CD4-positive, alpha-beta T cell (primary cell): Measurements from ENCODE around the gene PTCRA. TPM values are rescaled to one million over a fixed set of nuclear protein-coding genes. Genes with fewer than 3 reads are reported as not detected.
A peak's percentile ranks its signal among the peaks of the same experiment; 100 is the strongest.

Experiments
- ATAC-seq: fragments of 200-7000 bp; cut with Tn5 transposase; one replicate; pipeline ENCODE4 v1.10.0; 2022; ENCODE audit warnings: mild to moderate bottlenecking; ENCODE audit not compliant: poor library complexity
- CTCF ChIA-PET: fragments of 350-600 bp; sonication (Branson Sonifier 250); formaldehyde crosslinking; loops from one replicate; lab custom pipeline; 2021; ENCODE audit warnings: antibody characterized with exemption, inconsistent platforms; lab: Charles Lee
- POLR2A ChIA-PET: fragments of 350-600 bp; sonication (Branson Sonifier 250); formaldehyde crosslinking; loops from one replicate; lab custom pipeline; 2021; ENCODE audit warnings: antibody characterized with exemption, inconsistent platforms; lab: Charles Lee
- DNase-seq, 14 experiments: peaks; one replicate each; pipeline ENCODE4 v3.0.0-alpha.2; 2013 to 2020; ENCODE audit warnings: mixed read lengths in 2 of 14
- H3K27ac ChIP-seq, 2 donors: one replicate each; pipeline versions ENCODE4 v1.5.1 to v1.7.0; 2013; ENCODE audit warnings: low read length in 2 of 2, low read depth in 1 of 2, mild to moderate bottlenecking in 1 of 2
- H3K27me3 ChIP-seq, 2 experiments: 1 replicate in 1 of 2; 2 replicates in 1 of 2; pipeline versions ENCODE4 v1.6.1 to v1.7.0; 2013; ENCODE audit warnings: low read length in 2 of 2, control low read depth in 1 of 2, mild to moderate bottlenecking in 1 of 2, moderate library complexity in 1 of 2; ENCODE audit not compliant: insufficient read depth in 2 of 2, control insufficient read depth in 1 of 2
- H3K36me3 ChIP-seq: one replicate; pipeline ENCODE4 v1.6.1; 2013; ENCODE audit warnings: low read length, control low read depth; ENCODE audit not compliant: insufficient read depth
- H3K4me1 ChIP-seq: one replicate; pipeline ENCODE4 v1.6.1; 2013; ENCODE audit warnings: low read length, control low read depth; ENCODE audit not compliant: insufficient read depth
- H3K4me3 ChIP-seq: one replicate; pipeline ENCODE4 v1.5.1; 2013; ENCODE audit warnings: mild to moderate bottlenecking, low read length, moderate library complexity
- H3K9me3 ChIP-seq, 2 experiments: 1 replicate in 1 of 2; 2 replicates in 1 of 2; pipeline versions ENCODE4 v1.6.1 to v1.7.0; 2013; ENCODE audit warnings: low read length in 2 of 2, mild to moderate bottlenecking in 2 of 2, control low read depth in 1 of 2, moderate library complexity in 1 of 2; ENCODE audit not compliant: control insufficient read depth in 1 of 2, insufficient read depth in 1 of 2
- H3K27ac Mint-ChIP-seq: one replicate; pipeline ENCODE4 v1.8.0; 2020; ENCODE audit warnings: mixed read lengths
- H3K27me3 Mint-ChIP-seq: one replicate; pipeline ENCODE4 v1.8.0; 2021; ENCODE audit warnings: mixed read lengths
- H3K36me3 Mint-ChIP-seq: one replicate; pipeline ENCODE4 v1.8.0; 2021; ENCODE audit warnings: low read depth, mixed read lengths
- H3K4me1 Mint-ChIP-seq: one replicate; pipeline ENCODE4 v1.8.0; 2021; ENCODE audit warnings: low read depth, mixed read lengths
- H3K4me3 Mint-ChIP-seq: one replicate; pipeline ENCODE4 v1.8.0; 2020; ENCODE audit warnings: mild to moderate bottlenecking, mixed read lengths
- H3K9me3 Mint-ChIP-seq: one replicate; pipeline ENCODE4 v1.8.0; 2020; ENCODE audit warnings: mixed read lengths
- intact Hi-C, 2 experiments: fragments of 100-400 bp; cut with DNase I in 1 of 2; cut with micrococcal nuclease in 1 of 2; formaldehyde crosslinking; loops; one replicate each; pipeline versions ENCODE4 v1.15.1 to v1.9.0; 2023 to 2025; cut with DNase I, micrococcal nuclease
- total RNA-seq, 174 experiments: library from RNA in 2 of 174; stranded (reverse) in 2 of 174; gene quantifications; one replicate each; pipeline ENCODE4 v1.2.3 and lab custom pipeline; 2021 to 2026
- TF ChIP-seq, protein P1 (sequence below): fragments of 200-600 bp; IDR thresholded peaks from one replicate; pipeline ENCODE4 v1.8.0; 2022; ENCODE audit warnings: antibody characterized with exemption, mild to moderate bottlenecking

The PTCRA gene
- total RNA-seq, 2 experiments from 2014 or later, result not detected

- Mint-ChIP-seq H3K9me3 (no peaks in the 10 kb centered on the region), H3K4me3 (no peak overlapping the region), H3K4me1 (peaks cover 4% of the 10 kb centered on the region), H3K27ac (no peak overlapping the region), H3K27me3 (peaks cover 6% of the 10 kb centered on the region), H3K36me3 (no peaks in the 10 kb centered on the region)
- H3K9me3 ChIP-seq, result no peaks in the 10 kb centered on the region
- no peak overlapping the region for H3K27ac ChIP-seq
- no peak overlapping the region for H3K4me3 ChIP-seq
- DNase-seq (no peak), ATAC-seq (no peak)
- TF ChIP-seq, protein P1, sequence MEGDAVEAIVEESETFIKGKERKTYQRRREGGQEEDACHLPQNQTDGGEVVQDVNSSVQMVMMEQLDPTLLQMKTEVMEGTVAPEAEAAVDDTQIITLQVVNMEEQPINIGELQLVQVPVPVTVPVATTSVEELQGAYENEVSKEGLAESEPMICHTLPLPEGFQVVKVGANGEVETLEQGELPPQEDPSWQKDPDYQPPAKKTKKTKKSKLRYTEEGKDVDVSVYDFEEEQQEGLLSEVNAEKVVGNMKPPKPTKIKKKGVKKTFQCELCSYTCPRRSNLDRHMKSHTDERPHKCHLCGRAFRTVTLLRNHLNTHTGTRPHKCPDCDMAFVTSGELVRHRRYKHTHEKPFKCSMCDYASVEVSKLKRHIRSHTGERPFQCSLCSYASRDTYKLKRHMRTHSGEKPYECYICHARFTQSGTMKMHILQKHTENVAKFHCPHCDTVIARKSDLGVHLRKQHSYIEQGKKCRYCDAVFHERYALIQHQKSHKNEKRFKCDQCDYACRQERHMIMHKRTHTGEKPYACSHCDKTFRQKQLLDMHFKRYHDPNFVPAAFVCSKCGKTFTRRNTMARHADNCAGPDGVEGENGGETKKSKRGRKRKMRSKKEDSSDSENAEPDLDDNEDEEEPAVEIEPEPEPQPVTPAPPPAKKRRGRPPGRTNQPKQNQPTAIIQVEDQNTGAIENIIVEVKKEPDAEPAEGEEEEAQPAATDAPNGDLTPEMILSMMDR, result no peak
- ChIA-PET POLR2A (no interaction called here), CTCF (no interaction called here)
- no peaks in the 10 kb centered on the region for H3K36me3 ChIP-seq
- peaks cover 7 to 10% of the 10 kb centered on the region in 2 experiments for H3K27me3 ChIP-seq
- intact Hi-C loops, result loop anchor here in 1 of 2 experiments (10.0 kb wide), 2 partner anchors 427 to 597 kb away; no protein-coding TSS in a partner anchor
- H3K4me1 ChIP-seq, result peaks cover 8% of the 10 kb centered on the region
These were observed 8.5 kb upstream of the PTCRA start for GRCh38 chr6:42907336-42907735.

GRCh38 chr6:42909835-42910234 lies 6.0 kb upstream of the PTCRA start:
- peaks cover 7 to 10% of the 10 kb centered on the region in 2 experiments for H3K27me3 ChIP-seq
- DNase-seq, result no peak
- CTCF ChIA-PET, result no interaction called here
- TF ChIP-seq, protein P1, result no peak
- H3K27ac Mint-ChIP-seq, result no peak overlapping the region
- intact Hi-C loops, result loop anchor here in 1 of 2 experiments (10.0 kb wide), 2 partner anchors 425 to 595 kb away; no protein-coding TSS in a partner anchor
- no peak overlapping the region for H3K4me3 Mint-ChIP-seq
- no peaks in the 10 kb centered on the region for H3K36me3 ChIP-seq
- peaks cover 12% of the 10 kb centered on the region for H3K27me3 Mint-ChIP-seq
- H3K36me3 Mint-ChIP-seq, result no peaks in the 10 kb centered on the region
- H3K4me3 ChIP-seq, result no peak overlapping the region
- no peaks in the 10 kb centered on the region for H3K9me3 Mint-ChIP-seq
- peaks cover 4% of the 10 kb centered on the region for H3K4me1 Mint-ChIP-seq
- peaks cover 8% of the 10 kb centered on the region for H3K4me1 ChIP-seq
- H3K27ac ChIP-seq, result no peak overlapping the region
- no peak for ATAC-seq
- H3K9me3 ChIP-seq, result no peaks in the 10 kb centered on the region
- POLR2A ChIA-PET, result interaction anchor here (2.1 kb wide), 1 partner anchor 20 kb away, joined by 12 read pairs; the partner anchor contains the start of gene CNPY3

DNA sequence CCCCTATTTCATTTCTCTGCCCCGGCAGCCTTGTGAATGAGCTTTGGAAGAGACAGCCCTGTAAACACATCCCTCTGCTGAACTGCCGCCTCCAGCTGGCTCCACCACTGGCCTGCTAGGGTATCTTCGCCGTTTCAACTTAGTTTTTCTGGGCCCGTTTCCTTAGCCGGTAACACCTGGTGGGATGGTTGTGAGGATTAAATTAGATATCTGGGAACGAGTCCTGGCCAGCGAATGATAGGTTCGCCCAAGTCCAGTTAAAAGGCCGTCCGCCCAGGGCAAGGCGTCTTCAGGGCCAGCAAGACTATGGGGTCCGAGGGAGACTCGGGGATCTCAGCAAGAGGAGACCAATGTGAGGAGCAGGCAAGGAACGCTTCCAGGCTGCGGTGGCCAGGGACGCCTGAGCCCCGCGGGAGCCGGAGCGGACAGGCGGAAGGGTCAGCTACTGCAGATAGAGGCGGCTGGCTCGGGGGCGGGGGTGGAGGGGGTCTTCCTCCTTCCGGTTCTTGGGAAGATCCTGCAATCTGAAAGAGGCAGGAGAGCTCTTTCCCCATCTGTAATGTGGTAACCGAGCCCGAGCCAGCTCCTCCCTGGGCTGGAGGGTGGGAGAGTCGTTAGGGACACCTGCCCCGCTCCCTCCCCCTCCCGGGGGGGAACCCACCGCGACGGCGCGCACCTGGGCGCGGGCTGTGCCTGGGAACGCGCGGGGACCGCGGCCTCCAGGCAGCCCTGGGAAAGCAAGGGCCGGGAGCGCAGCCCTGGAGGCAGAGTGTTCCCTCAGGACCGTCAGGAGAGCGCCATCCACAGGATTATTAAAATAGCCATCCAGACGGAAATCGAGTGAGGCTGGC lies 4.5 kb upstream of the PTCRA start:
- Histone ChIP-seq H3K36me3 (no peaks in the 10 kb centered on the region), H3K9me3 (no peaks in the 10 kb centered on the region), H3K27me3 (peaks cover 7 to 10% of the 10 kb centered on the region in 2 experiments), H3K27ac (no peak overlapping the region), H3K4me3 (no peak overlapping the region), H3K4me1 (peaks cover 8% of the 10 kb centered on the region)
- ChIA-PET POLR2A (interaction anchor here (0.9 to 2.1 kb wide), 3 partner anchors 18 to 232 kb away, joined by 3 to 12 read pairs (median 3); partner anchors contain the start of gene CNPY3), CTCF (no interaction called here)
- Mint-ChIP-seq H3K27ac (no peak overlapping the region), H3K9me3 (no peaks in the 10 kb centered on the region), H3K4me3 (peak overlapping the region; percentile 39), H3K27me3 (peaks cover 17% of the 10 kb centered on the region), H3K36me3 (no peaks in the 10 kb centered on the region), H3K4me1 (peaks cover 4% of the 10 kb centered on the region)
- DNase-seq, result no peak
- intact Hi-C loops, result no loop called here
- ATAC-seq, result peak; percentile 41
- TF ChIP-seq, protein P1, result no peak
